ENCODE measurements around the gene CLEC2L. TPM values are rescaled to one million over a fixed set of nuclear protein-coding genes. Genes with fewer than 3 reads are reported as not detected.

CLEC2L gene
- polyA plus RNA-seq, 1 of the 3 experiments (the other 2 are of a cell fraction): not detected

GRCh38 chr7:139571190-139571589 lies 47.7 kb downstream of the CLEC2L start (continued):
- TF ChIP-seq, protein P1, sequence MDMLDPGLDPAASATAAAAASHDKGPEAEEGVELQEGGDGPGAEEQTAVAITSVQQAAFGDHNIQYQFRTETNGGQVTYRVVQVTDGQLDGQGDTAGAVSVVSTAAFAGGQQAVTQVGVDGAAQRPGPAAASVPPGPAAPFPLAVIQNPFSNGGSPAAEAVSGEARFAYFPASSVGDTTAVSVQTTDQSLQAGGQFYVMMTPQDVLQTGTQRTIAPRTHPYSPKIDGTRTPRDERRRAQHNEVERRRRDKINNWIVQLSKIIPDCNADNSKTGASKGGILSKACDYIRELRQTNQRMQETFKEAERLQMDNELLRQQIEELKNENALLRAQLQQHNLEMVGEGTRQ (IDR thresholded peaks at IDR 0.05; ENCODE audit: borderline replicate concordance, low read depth, low read length): no peak
- TF ChIP-seq IRF3 (IDR thresholded peaks at IDR 0.05; ENCODE audit: low read depth, low read length): no peak

DNA sequence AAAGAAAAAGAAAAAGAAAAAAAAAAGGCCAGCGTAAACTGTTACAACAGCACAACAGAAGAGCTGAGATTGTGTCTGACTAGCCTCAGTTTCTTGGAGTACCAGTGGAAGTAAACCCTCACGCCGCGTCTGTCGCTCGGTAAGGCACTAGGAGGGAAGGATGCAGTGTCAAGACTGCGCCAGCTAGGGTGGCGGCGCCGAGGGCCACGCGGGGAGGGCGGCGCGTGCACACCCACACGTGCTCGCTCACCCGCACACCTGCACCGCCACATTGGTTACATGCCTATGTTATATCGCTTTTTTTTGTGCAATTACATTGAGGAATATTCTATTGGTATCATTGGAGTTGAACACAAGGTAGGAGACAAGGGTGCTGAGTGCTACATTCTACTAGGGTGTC lies 48.2 kb downstream of the CLEC2L start:
- no peak overlapping the region for H3K4me3 ChIP-seq (ENCODE audit: low read depth in 2 of 2, low read length in 1 of 2)
- no peaks in the 10 kb centered on the region for H3K79me2 ChIP-seq (ENCODE audit: insufficient read depth)
- no peak for DNase-seq
- H3K27me3 ChIP-seq (ENCODE audit: insufficient read depth): no peaks in the 10 kb centered on the region
- H3K9ac ChIP-seq: no peak overlapping the region
- WGBS (ENCODE audit: low lambda C conversion rate): 97% methylated on average over 20 of the region's 20 CpGs
- no peaks in the 10 kb centered on the region for H4K20me1 ChIP-seq (ENCODE audit: insufficient read depth)
- H3F3A ChIP-seq (replicated peaks; ENCODE audit: insufficient read depth): no peaks in the 10 kb centered on the region
- CTCF ChIA-PET: no interaction called here
- H3K4me1 ChIP-seq (ENCODE audit: control insufficient read depth in 1 of 2, insufficient read depth in 2 of 2, low read depth in 1 of 2, low read length in 1 of 2): no peaks in the 10 kb centered on the region
- no peak overlapping the region for H2AFZ ChIP-seq (ENCODE audit: low read depth)
- H3K27ac ChIP-seq (ENCODE audit: low read depth in 2 of 2, low read length in 1 of 2): no peak overlapping the region
- peaks cover 19 to 72% of the 10 kb centered on the region in 2 experiments for H3K36me3 ChIP-seq (replicated peaks in 1 of 2; ENCODE audit: control insufficient read depth in 1 of 2, insufficient read depth in 2 of 2, low read length in 1 of 2)
- no peak overlapping the region for H3K4me2 ChIP-seq
- H3K9me3 ChIP-seq: no peaks in the 10 kb centered on the region
- no peaks in the 10 kb centered on the region for H3K9me2 ChIP-seq
- TF ChIP-seq PBX3 (IDR thresholded peaks at IDR 0.05) (no peak), CHD2 (IDR thresholded peaks at IDR 0.05; ENCODE audit: low read length, partially characterized antibody) (no peak), MAX (IDR thresholded peaks at IDR 0.05; ENCODE audit: low read depth) (no peak), MXI1 (IDR thresholded peaks at IDR 0.05; ENCODE audit: low read depth, low read length) (no peak)
- TF ChIP-seq, protein P1 (IDR thresholded peaks at IDR 0.05; ENCODE audit: borderline replicate concordance, low read depth, low read length): no peak
- POLR2A ChIA-PET: no interaction called here

DNA sequence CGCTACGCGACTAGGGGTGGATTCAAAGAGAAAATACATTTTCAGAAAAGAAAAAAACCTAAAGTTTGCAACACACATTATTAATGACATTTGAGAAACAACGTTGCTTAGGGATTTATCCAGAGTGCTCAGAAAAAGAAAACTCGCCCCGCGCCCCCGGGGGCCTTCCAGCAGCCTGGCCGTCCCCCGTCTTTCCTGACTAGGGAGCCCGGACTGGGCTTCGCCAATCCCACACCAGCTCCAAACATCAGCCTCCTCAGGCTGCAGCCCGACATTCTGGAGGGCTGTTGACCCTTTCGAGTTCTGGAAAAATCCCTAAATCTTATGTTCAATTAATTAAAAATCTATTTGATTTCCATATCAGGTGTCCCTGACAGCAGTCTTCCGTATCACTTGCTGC lies 48.6 kb downstream of the CLEC2L start:
- H3K27me3 ChIP-seq (ENCODE audit: insufficient read depth): no peaks in the 10 kb centered on the region
- POLR2A ChIA-PET: no interaction called here
- no peaks in the 10 kb centered on the region for H3F3A ChIP-seq (replicated peaks; ENCODE audit: insufficient read depth)
- H3K9me3 ChIP-seq: no peaks in the 10 kb centered on the region
- H3K4me1 ChIP-seq (ENCODE audit: control insufficient read depth in 1 of 2, insufficient read depth in 2 of 2, low read depth in 1 of 2, low read length in 1 of 2): no peaks in the 10 kb centered on the region
- 93% methylated on average over 15 of the region's 15 CpGs for WGBS (ENCODE audit: low lambda C conversion rate)
- TF ChIP-seq MXI1 (IDR thresholded peaks at IDR 0.05; ENCODE audit: low read depth, low read length): no peak
- no peak overlapping the region for H3K4me3 ChIP-seq (ENCODE audit: low read depth in 2 of 2, low read length in 1 of 2)
- H4K20me1 ChIP-seq (ENCODE audit: insufficient read depth): no peaks in the 10 kb centered on the region
- CTCF ChIA-PET: no interaction called here
- H3K9ac ChIP-seq: no peak overlapping the region
- DNase-seq: no peak
- no peaks in the 10 kb centered on the region for H3K9me2 ChIP-seq
- peaks cover 19 to 71% of the 10 kb centered on the region in 2 experiments for H3K36me3 ChIP-seq (replicated peaks in 1 of 2; ENCODE audit: control insufficient read depth in 1 of 2, insufficient read depth in 2 of 2, low read length in 1 of 2)
- H3K27ac ChIP-seq (ENCODE audit: low read depth in 2 of 2, low read length in 1 of 2): no peak overlapping the region
- H2AFZ ChIP-seq (ENCODE audit: low read depth): no peak overlapping the region
- no peak overlapping the region for H3K4me2 ChIP-seq
- no peaks in the 10 kb centered on the region for H3K79me2 ChIP-seq (ENCODE audit: insufficient read depth)
